Measurements from ENCODE around the gene PPP2R3A.

The PPP2R3A gene

GRCh38 chr3:136023264-136023978 is 57.9 kb downstream of the PPP2R3A start:
- TF ChIP-seq PPARA (CRISPR knock-in tag; IDR thresholded peaks at IDR 0.05; ENCODE audit: borderline replicate concordance) (no peak), RARB (CRISPR knock-in tag; IDR thresholded peaks at IDR 0.05) (no peak), ZFP30 (CRISPR knock-in tag; IDR thresholded peaks at IDR 0.05) (no peak), ZC3H10 (CRISPR knock-in tag; IDR thresholded peaks at IDR 0.05) (no peak), SNAI2 (CRISPR knock-in tag; IDR thresholded peaks at IDR 0.05) (no peak), ZFP3 (CRISPR knock-in tag; IDR thresholded peaks at IDR 0.05) (no peak), ARNTL (CRISPR knock-in tag; IDR thresholded peaks at IDR 0.05; ENCODE audit: borderline replicate concordance, low read depth) (no peak), ZNF565 (CRISPR knock-in tag; conservative IDR thresholded peaks at IDR 0.05; ENCODE audit: low read depth) (no peak), CREB5 (CRISPR knock-in tag; IDR thresholded peaks at IDR 0.05; ENCODE audit: low read depth) (no peak), TCF4 (CRISPR knock-in tag; IDR thresholded peaks at IDR 0.05; ENCODE audit: borderline replicate concordance) (no peak), ZNF8 (CRISPR knock-in tag; IDR thresholded peaks at IDR 0.05) (no peak), CSDC2 (CRISPR knock-in tag; IDR thresholded peaks at IDR 0.05) (no peak), POU6F1 (CRISPR knock-in tag; IDR thresholded peaks at IDR 0.05; ENCODE audit: borderline replicate concordance, low read depth) (no peak), TOX (CRISPR knock-in tag; IDR thresholded peaks at IDR 0.05; ENCODE audit: borderline replicate concordance) (no peak)
- ATAC-seq, result no peak

- ATAC-seq, result no peak
- TF ChIP-seq ESRRG (CRISPR knock-in tag; IDR thresholded peaks at IDR 0.05) (no peak), ZNF70 (CRISPR knock-in tag; IDR thresholded peaks at IDR 0.05) (no peak), OSR1 (CRISPR knock-in tag; IDR thresholded peaks at IDR 0.05) (no peak), ZNF565 (CRISPR knock-in tag; conservative IDR thresholded peaks at IDR 0.05; ENCODE audit: low read depth) (no peak), TSHZ2 (CRISPR knock-in tag; IDR thresholded peaks at IDR 0.05) (no peak), CSRNP3 (CRISPR knock-in tag; IDR thresholded peaks at IDR 0.05) (no peak), TOX (CRISPR knock-in tag; IDR thresholded peaks at IDR 0.05; ENCODE audit: borderline replicate concordance) (no peak), GLIS3 (CRISPR knock-in tag; IDR thresholded peaks at IDR 0.05) (no peak), BACH2 (CRISPR knock-in tag; IDR thresholded peaks at IDR 0.05; ENCODE audit: borderline replicate concordance) (no peak), PATZ1 (CRISPR knock-in tag; IDR thresholded peaks at IDR 0.05; ENCODE audit: borderline replicate concordance) (no peak), CREB5 (CRISPR knock-in tag; IDR thresholded peaks at IDR 0.05; ENCODE audit: low read depth) (no peak), POU6F1 (CRISPR knock-in tag; IDR thresholded peaks at IDR 0.05; ENCODE audit: borderline replicate concordance, low read depth) (no peak), SNAI2 (CRISPR knock-in tag; IDR thresholded peaks at IDR 0.05) (no peak), TCF4 (CRISPR knock-in tag; IDR thresholded peaks at IDR 0.05; ENCODE audit: borderline replicate concordance) (no peak), ZFP3 (CRISPR knock-in tag; IDR thresholded peaks at IDR 0.05) (no peak), ZNF8 (CRISPR knock-in tag; IDR thresholded peaks at IDR 0.05) (no peak), ZC3H10 (CRISPR knock-in tag; IDR thresholded peaks at IDR 0.05) (no peak)
Observed at GRCh38 chr3:136036306-136036705, 70.8 kb downstream of the PPP2R3A start.

Measured in SK-N-SH treated with all-trans-retinoic acid at 6 μM for 48 hours (cell line).